ENCODE results near the gene FAXC.
"Not testable (repeated sequence)": the region's sequence is repeated elsewhere in the genome, so short reads cannot be mapped to it uniquely, and the experiment has no call there.

The FAXC gene

GRCh38 chr6:99341862-99342455, 7.5 kb downstream of the FAXC start:
- no peak for DNase-seq (ENCODE audit: low read depth)

- no peak for DNase-seq (ENCODE audit: low read depth)
Measured at GRCh38 chr6:99338188-99338587, 11.3 kb downstream of the FAXC start.

- not testable (repeated sequence) for DNase-seq (ENCODE audit: low read depth)
Measured at GRCh38 chr6:99335298-99335697, 14.2 kb downstream of the FAXC start.

GRCh38 chr6:99334526-99335127, 14.8 kb downstream of the FAXC start:
- DNase-seq (ENCODE audit: low read depth): no peak

- DNase-seq (ENCODE audit: low read depth): no peak
Measured at GRCh38 chr6:99333068-99333467, 16.4 kb downstream of the FAXC start.

GRCh38 chr6:99331531-99331930, 17.9 kb downstream of the FAXC start:
- no peak for DNase-seq (ENCODE audit: low read depth)

GRCh38 chr6:99330159-99330558, 19.3 kb downstream of the FAXC start:
- DNase-seq (ENCODE audit: low read depth): peak; percentile 29

GRCh38 chr6:99324996-99325395, 24.5 kb downstream of the FAXC start:
- no peak for DNase-seq (ENCODE audit: low read depth)

GRCh38 chr6:99318566-99318965, 30.9 kb downstream of the FAXC start:
- no peak for DNase-seq (ENCODE audit: low read depth)

GRCh38 chr6:99312354-99312753, 37.1 kb downstream of the FAXC start:
- DNase-seq (ENCODE audit: low read depth): no peak

GRCh38 chr6:99310553-99310952, 38.9 kb downstream of the FAXC start:
- no peak for DNase-seq (ENCODE audit: low read depth)

- no peak for DNase-seq (ENCODE audit: low read depth)
Measured at GRCh38 chr6:99309557-99309956, 39.9 kb downstream of the FAXC start.

GRCh38 chr6:99308788-99309187, 40.7 kb downstream of the FAXC start:
- DNase-seq (ENCODE audit: low read depth): no peak

- DNase-seq (ENCODE audit: low read depth): no peak
Measured at GRCh38 chr6:99307295-99307907, 42.1 kb downstream of the FAXC start.

- DNase-seq (ENCODE audit: low read depth): no peak
Measured at GRCh38 chr6:99306341-99306740, 43.1 kb downstream of the FAXC start.

GRCh38 chr6:99305021-99305554, 44.4 kb downstream of the FAXC start:
- no peak for DNase-seq (ENCODE audit: low read depth)

GRCh38 chr6:99297415-99297814, 52.1 kb downstream of the FAXC start:
- no peak for DNase-seq (ENCODE audit: low read depth)

GRCh38 chr6:99297006-99297405, 52.5 kb downstream of the FAXC start:
- DNase-seq (ENCODE audit: low read depth): no peak

GRCh38 chr6:99296261-99296660, 53.2 kb downstream of the FAXC start:
- DNase-seq (ENCODE audit: low read depth): no peak

- no peak for DNase-seq (ENCODE audit: low read depth)
Measured at GRCh38 chr6:99295276-99295675, 54.2 kb downstream of the FAXC start.

- DNase-seq (ENCODE audit: low read depth): no peak
Measured at GRCh38 chr6:99294786-99295185, 54.7 kb downstream of the FAXC start.

- DNase-seq (ENCODE audit: low read depth): no peak
Measured at GRCh38 chr6:99289701-99290100, 59.8 kb downstream of the FAXC start.

- no peak for DNase-seq (ENCODE audit: low read depth)
Measured at GRCh38 chr6:99288668-99289067, 60.8 kb downstream of the FAXC start.

GRCh38 chr6:99287523-99287922, 62.0 kb downstream of the FAXC start:
- no peak for DNase-seq (ENCODE audit: low read depth)

All from activated gamma-delta T cell treated with anti-CD3 and anti-CD28 coated beads, Interleukin-2, amount 50 U/mL, for 16 hours (primary cell).